ENCODE data around the gene LPP. TPM values are rescaled to one million over a fixed set of nuclear protein-coding genes. Genes with fewer than 3 reads are reported as not detected.
A peak's percentile ranks its signal among the peaks of the same experiment; 100 is the strongest.

LPP gene
- total RNA-seq, 1 donor from 2014 or later, result 1,791 TPM

- Histone ChIP-seq H3K4me3 (peak overlapping the region in 1 of 2 donors; percentile 29), H3K4me1 (peaks cover 11 to 53% of the 10 kb centered on the region in 2 donors), H3K9me3 (no peaks in the 10 kb centered on the region), H3K36me3 (no peaks in the 10 kb centered on the region), H3K27me3 (no peaks in the 10 kb centered on the region), H3K27ac (peak overlapping the region; percentile 62 to 73)
- no peak for TF ChIP-seq CTCF (IDR thresholded peaks at IDR 0.05)
- peak in 1 of 2 donors; percentile 72 for DNase-seq (ENCODE audit: low spot score in 2 of 2)
- intact Hi-C loops (cut with DNase I), result loop anchor here (5.0 to 10.0 kb wide), 4 partner anchors 59 to 584 kb away; partner anchors contain the start of gene LPP
Measured at GRCh38 chr3:188326111-188326510, 172.2 kb downstream of the LPP start.

- no peak for DNase-seq (ENCODE audit: low spot score in 2 of 2)
- Histone ChIP-seq H3K36me3 (no peaks in the 10 kb centered on the region), H3K27ac (peak overlapping the region; percentile 61 to 73), H3K4me1 (peaks cover 11 to 51% of the 10 kb centered on the region in 2 donors), H3K9me3 (no peaks in the 10 kb centered on the region), H3K27me3 (no peaks in the 10 kb centered on the region), H3K4me3 (no peak overlapping the region)
- no peak for TF ChIP-seq CTCF (IDR thresholded peaks at IDR 0.05)
- intact Hi-C loops (cut with DNase I), result loop anchor here (5.0 to 10.0 kb wide), 4 partner anchors 60 to 585 kb away; partner anchors contain the start of gene LPP
Measured at GRCh38 chr3:188326968-188327367, 173.0 kb downstream of the LPP start.

- H3K4me1 ChIP-seq, result peaks cover 11 to 47% of the 10 kb centered on the region in 2 donors
- TF ChIP-seq CTCF (IDR thresholded peaks at IDR 0.05), result no peak
- no peaks in the 10 kb centered on the region for H3K9me3 ChIP-seq
- intact Hi-C loops (cut with DNase I), result loop anchor here (5.0 to 10.0 kb wide), 4 partner anchors 60 to 585 kb away; partner anchors contain the start of gene LPP
- H3K27me3 ChIP-seq, result no peaks in the 10 kb centered on the region
- DNase-seq (ENCODE audit: low spot score in 2 of 2), result no peak
- no peak overlapping the region for H3K4me3 ChIP-seq
- H3K27ac ChIP-seq, result peak overlapping the region; percentile 61 to 73
- H3K36me3 ChIP-seq, result no peaks in the 10 kb centered on the region
Measured at GRCh38 chr3:188327433-188327832, 173.5 kb downstream of the LPP start.

GRCh38 chr3:188330138-188330537 lies 176.2 kb downstream of the LPP start:
- DNase-seq (ENCODE audit: low spot score in 2 of 2), result no peak
- Histone ChIP-seq H3K9me3 (no peaks in the 10 kb centered on the region), H3K27ac (peak overlapping the region; percentile 2 to 7), H3K36me3 (no peaks in the 10 kb centered on the region), H3K4me1 (peaks cover 7 to 40% of the 10 kb centered on the region in 2 donors), H3K27me3 (no peaks in the 10 kb centered on the region), H3K4me3 (no peak overlapping the region)
- TF ChIP-seq CTCF (IDR thresholded peaks at IDR 0.05), result no peak
- intact Hi-C loops (cut with DNase I), result no loop called here

GRCh38 chr3:188331166-188331565 lies 177.2 kb downstream of the LPP start:
- peak overlapping the region in 1 of 2 donors; percentile 7 for H3K27ac ChIP-seq
- no peak overlapping the region for H3K4me3 ChIP-seq
- no peaks in the 10 kb centered on the region for H3K9me3 ChIP-seq
- no peaks in the 10 kb centered on the region for H3K27me3 ChIP-seq
- peaks cover 6 to 30% of the 10 kb centered on the region in 2 donors for H3K4me1 ChIP-seq
- no peak for DNase-seq (ENCODE audit: low spot score in 2 of 2)
- no peaks in the 10 kb centered on the region for H3K36me3 ChIP-seq
- no peak for TF ChIP-seq CTCF (IDR thresholded peaks at IDR 0.05)
- intact Hi-C loops (cut with DNase I), result no loop called here

GRCh38 chr3:188332085-188332484 lies 178.1 kb downstream of the LPP start:
- H3K27me3 ChIP-seq, result no peaks in the 10 kb centered on the region
- peaks cover 9 to 26% of the 10 kb centered on the region in 2 donors for H3K4me1 ChIP-seq
- no peak overlapping the region for H3K4me3 ChIP-seq
- H3K27ac ChIP-seq, result no peak overlapping the region
- DNase-seq (ENCODE audit: low spot score in 2 of 2), result no peak
- no peak for TF ChIP-seq CTCF (IDR thresholded peaks at IDR 0.05)
- intact Hi-C loops (cut with DNase I), result no loop called here
- no peaks in the 10 kb centered on the region for H3K36me3 ChIP-seq
- no peaks in the 10 kb centered on the region for H3K9me3 ChIP-seq
